MM.1S (cell line): ENCODE measurements around the gene CDIPT.

ENCODE experiments used
- CTCF ChIP-seq: fragments of 300-600 bp; sonication (generic); IDR thresholded peaks from 2 replicates; pipeline ENCODE4 v1.5.1; 2016; ENCODE audit warnings: antibody characterized with exemption, low read length, mixed read lengths
- EZH2 ChIP-seq: fragments of 300-600 bp; sonication (generic); optimal IDR thresholded peaks from 2 replicates; pipeline ENCODE3; 2017; ENCODE audit warnings: low read depth, mild to moderate bottlenecking, antibody characterized with exemption, low read length, mixed read lengths

DNA sequence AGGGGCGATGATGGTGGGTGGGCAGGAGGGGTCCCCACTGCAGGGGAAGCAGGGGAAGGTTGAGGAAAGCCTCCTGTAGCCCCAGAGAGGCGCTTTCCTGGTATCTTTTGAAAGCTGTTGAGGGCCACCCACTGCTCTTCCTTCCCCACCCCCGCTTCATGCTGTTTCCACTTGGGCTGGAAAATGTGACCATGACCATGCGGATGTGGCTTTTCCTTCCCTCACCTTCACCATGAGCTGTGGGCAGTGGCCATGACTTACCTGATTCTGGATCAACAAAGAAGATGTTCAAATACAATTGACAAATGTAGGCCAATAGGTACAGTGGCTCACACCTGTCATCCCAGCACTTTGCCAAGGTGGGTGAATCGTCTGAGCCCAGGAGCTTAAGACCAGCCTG lies 28.9 kb downstream of the CDIPT start:
- no peak for TF ChIP-seq CTCF
- no peak for TF ChIP-seq EZH2
